GM12878 (cell line): ENCODE results near the gene ZNF708. TPM values are rescaled to one million over a fixed set of nuclear protein-coding genes. Genes with fewer than 3 reads are reported as not detected.

Experiments
- ATAC-seq: fragments of 200-7000 bp; cut with Tn5 transposase; 3 replicates; pipeline ENCODE4 v1.9.1; 2020; ENCODE audit warnings: mild to moderate bottlenecking, moderate library complexity
- BruUV-seq: library from RNA; stranded (reverse); fragments of 400-500 nt; replicated peaks from 2 replicates; lab custom pipeline; 2021; lab: Mats Ljungman, UMichigan
- CTCF ChIA-PET: fragments of 300-600 bp; sonication (Branson Sonifier 250); formaldehyde crosslinking; extraction: SDS; loops from one replicate; lab custom pipeline; 2021; ENCODE audit warnings: inconsistent platforms; lab: Yijun Ruan, JAX
- POLR2A ChIA-PET: fragments of 350-600 bp; formaldehyde crosslinking; extraction: SDS; loops from one replicate; lab custom pipeline; 2021; ENCODE audit warnings: inconsistent platforms; lab: Charles Lee
- RAD21 ChIA-PET: fragments of 300-600 bp; sonication (Branson Sonifier 250); formaldehyde crosslinking; loops from one replicate; lab custom pipeline; 2023; ENCODE audit warnings: antibody characterized with exemption; ENCODE audit not compliant: unreplicated experiment; lab: Charles Lee
- SMC1A ChIA-PET: fragments of 300-600 bp; sonication (Branson Sonifier 250); formaldehyde crosslinking; loops from one replicate; lab custom pipeline; 2023; ENCODE audit not compliant: unreplicated experiment, uncharacterized antibody; lab: Charles Lee
- DNase-seq: peaks from one replicate; pipeline ENCODE4 v3.0.0-alpha.2; 2011; ENCODE audit warnings: low read depth, low spot score
- FAIRE-seq: peaks from 3 replicates; lab custom pipeline; 2011; peaks lifted over from hg19 to GRCh38; lab: Jason Lieb, UNC
- H2AFZ ChIP-seq: 2 replicates; pipeline ENCODE4 v1.6.0; 2011; ENCODE audit warnings: low read depth, low read length, control low read depth; ENCODE audit not compliant: control insufficient read depth
- H3K27ac ChIP-seq: 2 replicates; pipeline ENCODE4 v1.5.1; 2011; ENCODE audit warnings: control low read depth; ENCODE audit not compliant: control insufficient read depth, insufficient read depth
- H3K27me3 ChIP-seq, 2 experiments: replicated peaks in 1 of 2; 2 replicates each; pipeline versions ENCODE4 v1.6.0 to v1.6.1; 2011; ENCODE audit warnings: low read length in 1 of 2; ENCODE audit not compliant: control insufficient read depth in 2 of 2, insufficient read depth in 2 of 2
- H3K36me3 ChIP-seq, 2 experiments: 2 replicates each; pipeline ENCODE4 v1.5.1; 2011; ENCODE audit warnings: low read length in 1 of 2; ENCODE audit not compliant: control insufficient read depth in 2 of 2, insufficient read depth in 2 of 2
- H3K4me1 ChIP-seq: 2 replicates; pipeline ENCODE4 v1.6.1; 2011; ENCODE audit warnings: mild to moderate bottlenecking, low read length, moderate library complexity, mixed read lengths; ENCODE audit not compliant: control insufficient read depth, insufficient read depth
- H3K4me2 ChIP-seq: 2 replicates; pipeline ENCODE4 v1.6.0; 2011; ENCODE audit warnings: control low read depth; ENCODE audit not compliant: control insufficient read depth, insufficient read depth
- H3K4me3 ChIP-seq: fragments of 200-600 bp; sonication (generic); 2 replicates; pipeline ENCODE4 v1.5.1; 2016
- H3K79me2 ChIP-seq: 2 replicates; pipeline ENCODE4 v1.6.0; 2011; ENCODE audit warnings: low read length; ENCODE audit not compliant: control insufficient read depth, insufficient read depth
- H3K9ac ChIP-seq: 2 replicates; pipeline ENCODE4 v1.8.0; 2011; ENCODE audit warnings: low read length, control low read depth, mixed read lengths; ENCODE audit not compliant: control insufficient read depth, insufficient read depth
- H3K9me3 ChIP-seq: replicated peaks from 3 replicates; pipeline ENCODE4 v1.5.1; 2011; ENCODE audit warnings: mild to moderate bottlenecking, low read length; ENCODE audit not compliant: control insufficient read depth, insufficient read depth
- H4K20me1 ChIP-seq: 2 replicates; pipeline ENCODE4 v1.6.0; 2011; ENCODE audit not compliant: control insufficient read depth, insufficient read depth
- BMI1 ChIP-seq: fragments of 450-650 bp; IDR thresholded peaks from 2 replicates; pipeline ENCODE4 v1.6.1; 2016; ENCODE audit warnings: mild to moderate bottlenecking, moderate library complexity, borderline replicate concordance
- HCFC1 ChIP-seq: fragments of 150-350 bp; IDR thresholded peaks from 2 replicates; pipeline ENCODE4 v1.6.1; 2014; ENCODE audit warnings: low read length
- KLF5 ChIP-seq: fragments of 450-650 bp; IDR thresholded peaks from 2 replicates; pipeline ENCODE4 v1.6.1; 2014; ENCODE audit warnings: mild to moderate bottlenecking; ENCODE audit not compliant: partially characterized antibody
- PKNOX1 ChIP-seq: fragments of 450-650 bp; IDR thresholded peaks from 2 replicates; pipeline ENCODE4 v1.6.1; 2016; ENCODE audit warnings: mild to moderate bottlenecking
- PML ChIP-seq: IDR thresholded peaks from 2 replicates; pipeline ENCODE4 v1.6.1; 2012; ENCODE audit warnings: low read length, inconsistent platforms
- RCOR1 ChIP-seq: conservative IDR thresholded peaks from 2 replicates; pipeline ENCODE4 v1.6.1; 2012; ENCODE audit warnings: low read depth, low read length, improper control_type of control experiment
- SRF ChIP-seq, 2 experiments: IDR thresholded peaks; 2 replicates each; pipeline ENCODE4 v1.6.1; 2011; ENCODE audit warnings: low read depth in 2 of 2, low read length in 2 of 2, mild to moderate bottlenecking in 1 of 2, moderate library complexity in 1 of 2
- ZBTB11 ChIP-seq: fragments of 450-650 bp; formaldehyde crosslinking; IDR thresholded peaks from 2 replicates; pipeline ENCODE4 v1.5.0; 2022; ENCODE audit warnings: mild to moderate bottlenecking, missing genetic modification characterization
- ZBTB4 ChIP-seq: fragments of 450-650 bp; formaldehyde crosslinking; IDR thresholded peaks from 2 replicates; pipeline ENCODE4 v1.4.0; 2022; ENCODE audit warnings: mild to moderate bottlenecking, moderate library complexity
- ZNF24 ChIP-seq: fragments of 450-650 bp; IDR thresholded peaks from 2 replicates; pipeline ENCODE4 v1.6.1; 2017; ENCODE audit warnings: antibody characterized with exemption, mild to moderate bottlenecking
- WGBS: methylation state at CpG from one replicate; pipeline ENCODE4 v1.1.6; 2016; ENCODE audit warnings: low lambda C conversion rate; ENCODE audit not compliant: insufficient replicate concordance, insufficient coverage; ENCODE audit errors: missing lambda C conversion rate; 5-methylcytosine and 5-hydroxymethylcytosine counted together
- in situ Hi-C: fragments of 300-500 bp; cut with MboI; formaldehyde crosslinking; loops from 9 replicates; pipeline ENCODE4 v1.14.3; 2018; ENCODE audit warnings: mixed read lengths
- intact Hi-C: fragments of 100-400 bp; cut with micrococcal nuclease; formaldehyde crosslinking; loops from one replicate; pipeline ENCODE4 v1.14.2; 2022; ENCODE audit not compliant: unreplicated experiment
- polyA plus RNA-seq, 11 experiments: library from polyadenylated mRNA; depleted of rRNA in 4 of 11; unstranded in 6 of 11; stranded (reverse) in 5 of 11; fragments of >200 nt; fragmentation: Nextera tagmentation in 4 of 11; fragmentation: Illumina TruSeq in 1 of 11; extraction: Ambion mirVana in 4 of 11; extraction: Trizol in 1 of 11; gene quantifications; 1 replicate in 1 of 11; 2 replicates in 10 of 11; pipeline versions ENCODE4 v1.2.1 to v1.2.3, GENCODE V29; 2011 to 2016; ENCODE audit warnings: inconsistent platforms in 2 of 11, missing spikeins in 2 of 11, low read depth in 1 of 11
- total RNA-seq, 4 experiments: library from RNA; depleted of rRNA in 3 of 4; stranded (reverse); fragments of >200 nt in 3 of 4; fragmentation: Illumina TruSeq in 1 of 4; extraction: Trizol in 1 of 4; gene quantifications; 2 replicates each; pipeline versions ENCODE4 v1.2.1 to v1.2.3, GENCODE V29; 2013 to 2021

Gene ZNF708
- total and polyA plus RNA-seq, 10 of the 15 experiments (the other 5 are each of a cell fraction or from before 2014, with no cell fraction given): 2.7 to 15.9 (median 8.4) TPM

GRCh38 chr19:21321996-21322395, 7.2 kb downstream of the ZNF708 start (continued):
- TF ChIP-seq PKNOX1: no peak
- no peak for TF ChIP-seq PML
- TF ChIP-seq BMI1: no peak
- TF ChIP-seq ZBTB11 (CRISPR knock-in tag): no peak

- ChIA-PET POLR2A (no interaction called here), RAD21 (no interaction called here), SMC1A (no interaction called here), CTCF (no interaction called here)
- H3K27me3 ChIP-seq: no peaks in the 10 kb centered on the region
- H3K27ac ChIP-seq: no peak overlapping the region
- DNase-seq (no peak), FAIRE-seq (peak; percentile 18), ATAC-seq (no peak)
- no peak overlapping the region for H3K4me3 ChIP-seq
- WGBS: 86% methylated on average over 4 of the region's 4 CpGs
- intact Hi-C loops: no loop called here
- H2AFZ ChIP-seq: no peak overlapping the region
- peaks cover 30% of the 10 kb centered on the region for H3K9me3 ChIP-seq
- H4K20me1 ChIP-seq: no peaks in the 10 kb centered on the region
- no peak overlapping the region for H3K9ac ChIP-seq
- no peaks in the 10 kb centered on the region for H3K4me1 ChIP-seq
- H3K36me3 ChIP-seq: peaks cover 0 to 8% of the 10 kb centered on the region in 2 experiments; a peak in 1 of 4 replicates
- in situ Hi-C loops: loop anchor here (10.0 kb wide), 1 partner anchor 296 kb away; the partner anchor contains the start of gene ZNF430
- H3K4me2 ChIP-seq: no peak overlapping the region
- H3K79me2 ChIP-seq: peaks cover 6% of the 10 kb centered on the region
- TF ChIP-seq ZBTB4 (CRISPR knock-in tag): no peak
- no peak for TF ChIP-seq SRF (IDR thresholded peaks at IDR 0.05; ENCODE audit: low read depth in 2 of 2, low read length in 2 of 2)
- TF ChIP-seq KLF5: no peak
- no peak for TF ChIP-seq ZNF24
- TF ChIP-seq HCFC1: no peak
- TF ChIP-seq RCOR1: no peak
- no TSS peak for BruUV-seq
These were observed 8.1 kb downstream of the ZNF708 start for GRCh38 chr19:21321134-21321533.
